ENCODE data around the gene SPINDOC.

DNA sequence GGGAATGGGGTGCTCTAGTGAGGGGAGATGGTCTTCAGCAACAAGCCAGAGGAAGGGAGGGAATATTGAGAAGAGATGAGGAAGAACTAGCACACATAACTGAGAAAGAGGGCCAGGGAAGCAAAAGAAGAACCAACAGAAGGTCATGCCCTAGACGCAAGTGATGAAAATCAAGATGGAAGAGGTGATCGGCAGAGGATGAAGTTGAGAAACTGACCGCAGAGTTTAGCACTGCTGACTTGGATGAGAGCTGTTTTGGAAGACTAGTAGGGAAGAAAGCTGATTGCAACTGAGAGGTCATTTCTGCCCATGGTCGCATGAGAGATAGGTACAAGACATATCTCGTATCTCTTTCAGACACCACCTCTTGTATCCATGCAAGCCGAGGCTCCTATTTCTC lies 2.9 kb downstream of the SPINDOC start:
- TF ChIP-seq, protein P1, sequence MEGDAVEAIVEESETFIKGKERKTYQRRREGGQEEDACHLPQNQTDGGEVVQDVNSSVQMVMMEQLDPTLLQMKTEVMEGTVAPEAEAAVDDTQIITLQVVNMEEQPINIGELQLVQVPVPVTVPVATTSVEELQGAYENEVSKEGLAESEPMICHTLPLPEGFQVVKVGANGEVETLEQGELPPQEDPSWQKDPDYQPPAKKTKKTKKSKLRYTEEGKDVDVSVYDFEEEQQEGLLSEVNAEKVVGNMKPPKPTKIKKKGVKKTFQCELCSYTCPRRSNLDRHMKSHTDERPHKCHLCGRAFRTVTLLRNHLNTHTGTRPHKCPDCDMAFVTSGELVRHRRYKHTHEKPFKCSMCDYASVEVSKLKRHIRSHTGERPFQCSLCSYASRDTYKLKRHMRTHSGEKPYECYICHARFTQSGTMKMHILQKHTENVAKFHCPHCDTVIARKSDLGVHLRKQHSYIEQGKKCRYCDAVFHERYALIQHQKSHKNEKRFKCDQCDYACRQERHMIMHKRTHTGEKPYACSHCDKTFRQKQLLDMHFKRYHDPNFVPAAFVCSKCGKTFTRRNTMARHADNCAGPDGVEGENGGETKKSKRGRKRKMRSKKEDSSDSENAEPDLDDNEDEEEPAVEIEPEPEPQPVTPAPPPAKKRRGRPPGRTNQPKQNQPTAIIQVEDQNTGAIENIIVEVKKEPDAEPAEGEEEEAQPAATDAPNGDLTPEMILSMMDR (conservative IDR thresholded peaks at IDR 0.05 in 1 of 2, IDR thresholded peaks at IDR 0.05 in 1 of 2; ENCODE audit: extremely low read depth in 1 of 2, insufficient read depth in 1 of 2, low read depth in 1 of 2, low read length in 2 of 2) = no peak
- no peak for TF ChIP-seq EZH2 (IDR thresholded peaks at IDR 0.05; ENCODE audit: borderline replicate concordance, low read length)
